ENCODE data around the gene FARS2. TPM values are rescaled to one million over a fixed set of nuclear protein-coding genes. Genes with fewer than 3 reads are reported as not detected.

Gene FARS2
- total RNA-seq, 1 donor from 2014 or later: 19.9 TPM

- Mint-ChIP-seq H3K4me3 (no peak overlapping the region), H3K27ac (no peak overlapping the region), H3K36me3 (peaks cover 9% of the 10 kb centered on the region), H3K27me3 (ENCODE audit: low read depth) (no peaks in the 10 kb centered on the region), H3K4me1 (no peaks in the 10 kb centered on the region), H3K9me3 (peaks cover 7% of the 10 kb centered on the region)
- TF ChIP-seq, protein P1, sequence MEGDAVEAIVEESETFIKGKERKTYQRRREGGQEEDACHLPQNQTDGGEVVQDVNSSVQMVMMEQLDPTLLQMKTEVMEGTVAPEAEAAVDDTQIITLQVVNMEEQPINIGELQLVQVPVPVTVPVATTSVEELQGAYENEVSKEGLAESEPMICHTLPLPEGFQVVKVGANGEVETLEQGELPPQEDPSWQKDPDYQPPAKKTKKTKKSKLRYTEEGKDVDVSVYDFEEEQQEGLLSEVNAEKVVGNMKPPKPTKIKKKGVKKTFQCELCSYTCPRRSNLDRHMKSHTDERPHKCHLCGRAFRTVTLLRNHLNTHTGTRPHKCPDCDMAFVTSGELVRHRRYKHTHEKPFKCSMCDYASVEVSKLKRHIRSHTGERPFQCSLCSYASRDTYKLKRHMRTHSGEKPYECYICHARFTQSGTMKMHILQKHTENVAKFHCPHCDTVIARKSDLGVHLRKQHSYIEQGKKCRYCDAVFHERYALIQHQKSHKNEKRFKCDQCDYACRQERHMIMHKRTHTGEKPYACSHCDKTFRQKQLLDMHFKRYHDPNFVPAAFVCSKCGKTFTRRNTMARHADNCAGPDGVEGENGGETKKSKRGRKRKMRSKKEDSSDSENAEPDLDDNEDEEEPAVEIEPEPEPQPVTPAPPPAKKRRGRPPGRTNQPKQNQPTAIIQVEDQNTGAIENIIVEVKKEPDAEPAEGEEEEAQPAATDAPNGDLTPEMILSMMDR (IDR thresholded peaks at IDR 0.05; ENCODE audit: unreplicated experiment): no peak
- DNase-seq (ENCODE audit: low spot score in 2 of 2, unreplicated experiment in 2 of 2): no peak
These were observed 202.4 kb downstream of the FARS2 start for GRCh38 chr6:5463690-5464089.

- no peak overlapping the region for H3K27ac Mint-ChIP-seq
These were observed 203.0 kb downstream of the FARS2 start for GRCh38 chr6:5464099-5464885.

GRCh38 chr6:5466281-5467136 is 205.2 kb downstream of the FARS2 start:
- Mint-ChIP-seq H3K4me1 (no peaks in the 10 kb centered on the region), H3K27me3 (ENCODE audit: low read depth) (no peaks in the 10 kb centered on the region), H3K9me3 (peaks cover 5% of the 10 kb centered on the region), H3K4me3 (no peak overlapping the region), H3K36me3 (peaks cover 7% of the 10 kb centered on the region), H3K27ac (no peak overlapping the region)
- DNase-seq (ENCODE audit: low spot score in 2 of 2, unreplicated experiment in 2 of 2): no peak
- TF ChIP-seq, protein P1 (IDR thresholded peaks at IDR 0.05; ENCODE audit: unreplicated experiment): no peak

More at GRCh38 chr6:5464099-5464885, 203.0 kb downstream of the FARS2 start:
- Mint-ChIP-seq H3K4me3 (no peak overlapping the region), H3K4me1 (no peaks in the 10 kb centered on the region), H3K27me3 (ENCODE audit: low read depth) (no peaks in the 10 kb centered on the region), H3K9me3 (peaks cover 7% of the 10 kb centered on the region), H3K36me3 (peaks cover 9% of the 10 kb centered on the region)
- no peak for DNase-seq (ENCODE audit: low spot score in 2 of 2, unreplicated experiment in 2 of 2)
- TF ChIP-seq, protein P1 (IDR thresholded peaks at IDR 0.05; ENCODE audit: unreplicated experiment): no peak

DNA sequence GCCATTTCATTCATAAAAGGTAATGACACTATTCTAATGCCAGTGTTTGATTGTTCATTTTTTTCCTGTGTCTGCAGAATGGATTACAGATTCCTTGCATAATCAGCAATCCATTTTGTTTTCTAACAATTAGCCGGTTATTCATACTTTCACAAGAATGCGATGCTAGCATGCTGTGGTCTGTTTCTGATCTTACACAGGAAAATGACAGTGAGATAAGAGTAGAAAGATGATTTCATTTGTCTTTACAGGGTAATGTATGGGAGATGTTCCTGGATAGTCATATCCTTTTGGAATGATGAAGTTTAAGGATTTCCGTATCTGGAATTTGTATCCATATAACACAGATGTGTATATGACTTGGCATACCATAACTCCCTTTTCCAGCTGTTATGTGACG is 207.3 kb downstream of the FARS2 start:
- Mint-ChIP-seq H3K27ac (no peak overlapping the region), H3K27me3 (ENCODE audit: low read depth) (no peaks in the 10 kb centered on the region), H3K4me3 (no peak overlapping the region), H3K9me3 (no peaks in the 10 kb centered on the region), H3K4me1 (no peaks in the 10 kb centered on the region), H3K36me3 (no peaks in the 10 kb centered on the region)
- TF ChIP-seq, protein P1 (IDR thresholded peaks at IDR 0.05; ENCODE audit: unreplicated experiment): no peak
- DNase-seq (ENCODE audit: low spot score in 2 of 2, unreplicated experiment in 2 of 2): no peak

GRCh38 chr6:5469101-5469846 is 208.0 kb downstream of the FARS2 start:
- no peaks in the 10 kb centered on the region for H3K9me3 Mint-ChIP-seq
- H3K36me3 Mint-ChIP-seq: no peaks in the 10 kb centered on the region
- TF ChIP-seq, protein P1 (IDR thresholded peaks at IDR 0.05; ENCODE audit: unreplicated experiment): no peak
- DNase-seq (ENCODE audit: low spot score in 2 of 2, unreplicated experiment in 2 of 2): no peak
- H3K27ac Mint-ChIP-seq: no peak overlapping the region
- H3K4me1 Mint-ChIP-seq: no peaks in the 10 kb centered on the region
- no peak overlapping the region for H3K4me3 Mint-ChIP-seq
- H3K27me3 Mint-ChIP-seq (ENCODE audit: low read depth): no peaks in the 10 kb centered on the region

All from mesothelial cell of epicardium (in vitro differentiated cells).